Head of caudate nucleus (tissue), 42 donors: ENCODE data around the gene AGT.
A peak's percentile ranks its signal among the peaks of the same experiment; 100 is the strongest.

Experiments used
- DNase-seq, 42 donors: peaks; one replicate each; pipeline versions ENCODE4 v3.0.0 to v3.0.0-alpha.2; 2020 to 2021; ENCODE audit warnings: mixed read lengths in 7 of 42
- intact Hi-C: fragments of 100-400 bp; cut with DNase I; formaldehyde crosslinking; loops from one replicate; pipeline ENCODE4 v1.15.0; 2022

Gene AGT

GRCh38 chr1:230711245-230711644, 2.7 kb downstream of the AGT start:
- no peak for DNase-seq
- intact Hi-C loops, result loop anchor here (5.0 kb wide), 2 partner anchors 41 to 69 kb away; partner anchors contain the start of gene COG2

DNA sequence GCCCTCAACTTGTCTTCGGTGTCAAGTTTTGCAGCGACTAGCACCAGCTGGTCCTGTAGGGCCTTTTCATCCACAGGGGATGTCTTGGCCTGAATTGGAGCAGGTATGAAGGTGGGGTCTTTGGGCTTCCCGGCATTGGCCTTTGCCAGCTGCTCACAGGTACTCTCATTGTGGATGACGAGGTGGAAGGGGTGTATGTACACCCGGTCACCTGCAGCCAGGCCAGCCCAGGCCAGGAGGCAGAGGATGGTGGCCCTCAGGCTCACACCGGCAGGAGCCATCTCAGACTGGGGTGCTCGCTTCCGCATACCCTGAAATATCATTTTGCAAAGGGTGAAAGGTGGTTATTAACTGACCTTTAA, 3.4 kb downstream of the AGT start:
- DNase-seq, result no peak
- intact Hi-C loops, result loop anchor here (5.0 kb wide), 2 partner anchors 42 to 68 kb away; partner anchors contain the start of gene COG2

GRCh38 chr1:230709619-230710542, 4.0 kb downstream of the AGT start:
- intact Hi-C loops, result loop anchor here (5.0 kb wide), 2 partner anchors 42 to 68 kb away; partner anchors contain the start of gene COG2
- DNase-seq, result no peak

DNA sequence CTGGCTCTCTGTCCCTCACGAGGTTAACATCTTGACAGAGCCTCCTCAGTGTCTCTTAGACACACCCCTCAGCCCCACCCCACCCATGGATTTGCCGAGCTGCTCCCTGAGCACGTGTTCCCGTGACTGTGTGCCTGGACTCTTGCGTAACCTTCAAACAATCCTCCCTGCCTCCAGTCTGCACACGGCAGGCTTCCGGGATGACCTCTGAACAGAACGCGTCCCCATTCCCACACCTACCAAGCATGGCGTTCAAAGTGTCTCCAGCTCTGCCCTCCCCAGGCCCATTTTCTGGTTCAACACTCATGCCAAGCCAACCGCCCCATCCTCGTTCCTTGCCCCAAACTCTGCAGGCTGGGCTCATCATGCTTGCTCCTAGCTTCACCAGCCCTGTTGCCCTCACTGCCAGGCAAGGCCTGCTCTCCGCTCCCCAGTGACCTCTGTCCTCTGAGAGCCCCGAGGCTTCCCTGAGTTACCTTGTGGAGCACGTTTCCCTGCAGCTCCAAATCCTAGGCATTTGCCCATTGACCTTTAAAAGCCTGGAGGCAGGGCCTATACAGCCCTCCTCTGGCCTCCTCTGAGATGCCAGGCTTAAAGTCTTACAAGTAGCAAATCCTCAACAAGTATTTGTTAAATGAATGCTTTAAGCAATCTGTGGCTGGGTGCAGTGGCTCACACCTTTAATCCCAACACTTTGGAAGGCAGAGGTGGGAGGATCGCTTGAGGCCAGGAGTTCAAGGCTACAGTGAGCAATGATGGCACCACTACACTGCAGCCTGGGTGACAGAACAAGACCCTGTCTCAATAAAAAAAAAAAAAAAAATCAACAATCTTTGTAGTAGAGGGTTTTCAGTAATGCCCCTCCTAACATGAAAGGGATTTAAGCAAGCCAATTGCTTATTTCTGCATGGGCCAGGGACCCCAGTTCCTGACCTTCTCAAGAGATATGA, 5.0 kb downstream of the AGT start:
- DNase-seq, result no peak
- intact Hi-C loops, result no loop called here

DNA sequence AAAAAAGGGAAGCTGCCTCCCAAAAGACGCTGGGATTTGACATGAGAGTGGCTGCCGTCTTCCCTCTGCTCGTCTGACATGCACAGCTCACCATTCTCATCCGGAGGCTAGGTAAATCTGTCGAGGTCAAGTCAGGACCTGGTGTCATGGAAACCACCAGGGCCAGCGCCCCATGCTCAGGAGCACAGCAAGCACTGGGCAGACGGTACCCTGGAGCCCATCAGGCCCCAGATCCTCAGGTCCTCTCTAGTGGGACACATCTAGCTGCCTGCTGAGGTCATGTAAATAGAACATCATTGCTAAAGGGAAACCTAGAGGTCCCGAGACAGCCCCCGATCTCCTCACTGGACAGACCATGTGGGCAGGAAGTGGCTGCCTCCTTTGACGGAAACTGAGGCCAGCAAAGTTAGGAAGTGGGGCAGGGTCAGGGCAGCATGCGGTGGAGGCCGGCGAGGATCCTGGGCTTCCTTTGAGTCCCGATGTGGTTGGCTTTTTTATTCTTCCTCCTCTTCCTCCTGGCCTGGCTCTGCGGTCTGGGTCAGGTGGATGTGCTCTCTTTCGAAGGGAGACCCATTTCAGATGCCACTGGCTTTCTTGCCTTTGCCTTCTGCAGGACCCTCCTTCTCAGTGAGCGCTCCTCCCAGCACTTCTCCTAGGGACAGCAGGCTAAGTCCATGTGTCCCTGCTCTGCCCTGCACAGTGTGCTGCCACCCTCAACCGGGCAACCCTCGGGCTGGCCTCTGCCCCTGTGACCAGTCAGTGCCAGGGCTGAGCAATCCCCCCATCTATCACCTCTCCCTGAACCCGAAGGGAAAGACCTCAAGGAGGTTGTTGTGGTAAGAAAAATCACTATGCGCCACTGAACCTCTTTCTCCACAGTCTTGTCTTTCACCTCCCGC, 5.9 kb downstream of the AGT start:
- no peak for DNase-seq
- intact Hi-C loops, result no loop called here

- DNase-seq, result no peak
- intact Hi-C loops, result no loop called here
Measured at GRCh38 chr1:230706887-230707731, 6.8 kb downstream of the AGT start.

DNA sequence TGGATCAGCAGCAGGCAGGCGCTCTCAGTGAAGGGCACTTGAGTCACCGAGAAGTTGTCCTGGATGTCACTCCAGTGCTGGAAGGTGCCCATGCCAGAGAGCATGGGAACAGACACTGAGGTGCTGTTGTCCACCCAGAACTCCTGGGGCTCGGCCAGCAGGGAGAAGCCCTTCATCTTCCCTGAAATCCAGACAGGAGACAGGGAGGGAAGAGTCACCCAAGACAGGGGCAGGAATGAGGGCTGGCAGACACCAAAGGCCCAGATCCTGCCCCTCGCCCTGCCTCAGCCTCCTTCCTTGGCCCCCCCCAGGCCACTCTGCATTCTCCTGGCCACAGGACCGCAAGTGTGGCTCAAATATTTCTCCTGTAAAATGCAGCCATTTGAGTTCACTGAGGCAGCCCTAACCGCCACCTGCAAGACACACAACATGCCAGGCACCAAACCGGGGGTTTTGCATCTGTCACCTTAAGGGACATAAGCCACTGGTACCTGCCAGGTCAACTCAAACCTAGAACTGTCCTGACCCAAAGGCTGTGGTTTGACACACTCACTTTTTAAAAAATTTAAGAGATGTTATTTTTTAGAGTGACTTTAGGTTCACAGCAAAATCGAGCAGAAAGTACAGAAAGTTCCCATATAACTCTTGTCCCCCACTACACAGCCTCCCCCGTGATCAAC, 7.8 kb downstream of the AGT start:
- intact Hi-C loops, result no loop called here

GRCh38 chr1:230705289-230706019, 8.5 kb downstream of the AGT start:
- intact Hi-C loops, result no loop called here
- no peak for DNase-seq

More for the DNA sequence above, 7.8 kb downstream of the AGT start:
- no peak for DNase-seq

DNA sequence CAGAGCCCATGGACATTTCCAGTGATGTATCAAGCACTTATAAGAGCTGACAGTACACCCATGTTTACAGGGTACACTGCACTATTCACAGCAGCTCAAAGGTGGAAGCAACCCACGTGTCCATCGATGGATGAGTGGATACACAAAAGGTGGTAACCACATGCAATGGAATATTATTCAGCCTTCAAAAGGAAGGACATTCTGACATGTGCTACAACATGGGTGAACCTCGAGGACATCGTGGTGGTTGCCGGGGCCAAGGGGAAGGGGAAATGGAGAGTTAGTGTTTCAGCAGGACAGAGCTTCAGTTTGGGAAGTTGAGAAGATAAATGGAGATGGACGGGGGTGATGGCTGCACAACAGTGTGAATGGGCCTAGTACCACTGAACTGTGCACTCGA, 9.1 kb downstream of the AGT start:
- intact Hi-C loops, result no loop called here
- no peak for DNase-seq

- no peak for DNase-seq
Measured at GRCh38 chr1:230703679-230704385, 10.1 kb downstream of the AGT start.

DNA sequence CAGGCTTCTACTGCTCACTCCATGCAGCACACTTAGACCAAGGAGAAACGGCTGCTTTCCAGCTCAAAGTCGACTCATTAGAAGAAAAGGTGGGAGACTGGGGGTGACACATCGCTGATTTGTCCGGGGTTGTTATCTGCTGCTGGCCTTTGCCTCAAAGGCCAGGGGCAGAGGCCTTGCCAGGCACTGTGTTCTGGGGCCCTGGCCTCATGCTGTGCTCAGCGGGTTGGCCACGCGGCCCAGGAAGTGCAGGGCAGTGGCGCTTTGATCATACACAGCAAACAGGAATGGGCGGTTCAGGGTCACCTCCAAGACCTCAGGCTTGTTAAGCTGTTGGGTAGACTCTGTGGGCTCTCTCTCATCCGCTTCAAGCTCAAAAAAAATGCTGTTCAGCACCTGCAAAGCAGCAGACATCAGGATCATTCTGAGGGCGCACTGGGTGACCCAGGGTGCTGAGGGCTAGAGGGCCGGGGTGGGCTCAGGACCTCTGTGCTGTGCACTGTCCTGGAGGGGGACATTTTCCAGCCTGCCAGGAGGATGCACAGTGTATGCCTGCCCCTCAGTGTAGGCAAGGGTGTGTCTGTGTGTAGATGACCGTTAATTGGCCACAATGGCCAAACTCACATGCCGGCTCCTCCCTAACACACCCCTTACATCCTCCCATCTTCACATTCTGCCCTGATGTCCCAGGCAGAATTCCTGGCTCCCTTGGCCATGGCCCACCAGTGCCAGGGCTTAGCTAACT, 10.8 kb downstream of the AGT start:
- intact Hi-C loops, result no loop called here
- no peak for DNase-seq

More at GRCh38 chr1:230703679-230704385, 10.1 kb downstream of the AGT start:
- intact Hi-C loops, result no loop called here

- intact Hi-C loops, result no loop called here
- DNase-seq, result no peak
Measured at GRCh38 chr1:230701895-230702768, 11.8 kb downstream of the AGT start.

DNA sequence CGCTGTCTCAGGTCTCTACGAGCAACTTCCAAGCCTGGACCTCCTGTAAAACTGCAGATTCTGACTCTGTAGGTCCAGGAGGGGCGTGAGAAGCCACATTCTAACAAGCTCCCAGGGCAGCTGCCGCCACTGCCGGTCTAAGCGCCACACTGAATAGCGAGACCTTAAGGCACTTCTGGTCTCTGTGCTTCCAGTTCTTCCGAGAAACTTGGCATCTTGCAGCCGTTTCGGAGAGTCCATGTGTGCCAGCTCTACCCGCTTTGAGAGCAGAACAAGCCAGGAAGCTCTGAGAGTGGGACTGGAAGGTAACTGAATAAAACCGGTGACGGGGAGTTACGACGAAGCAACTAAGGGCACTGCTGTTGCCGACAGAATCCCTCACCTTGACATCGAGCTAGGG, 12.5 kb downstream of the AGT start:
- peak in 16 of 42 donors; percentile 27 to 69 (median 44) for DNase-seq
- intact Hi-C loops, result no loop called here

GRCh38 chr1:230700132-230700531, 13.8 kb downstream of the AGT start:
- intact Hi-C loops, result no loop called here
- no peak for DNase-seq
